Limb (tissue), 2 donors: ENCODE measurements around the gene PLAAT4.
"Not testable (repeated sequence)": the region's sequence is repeated elsewhere in the genome, so short reads cannot be mapped to it uniquely, and the experiment has no call there.

ENCODE experiments used
- DNase-seq, 2 donors: peaks; one replicate each; pipeline ENCODE4 v3.0.0-alpha.2; 2016; ENCODE audit errors: extremely low spot score in 2 of 2

PLAAT4 gene

DNA sequence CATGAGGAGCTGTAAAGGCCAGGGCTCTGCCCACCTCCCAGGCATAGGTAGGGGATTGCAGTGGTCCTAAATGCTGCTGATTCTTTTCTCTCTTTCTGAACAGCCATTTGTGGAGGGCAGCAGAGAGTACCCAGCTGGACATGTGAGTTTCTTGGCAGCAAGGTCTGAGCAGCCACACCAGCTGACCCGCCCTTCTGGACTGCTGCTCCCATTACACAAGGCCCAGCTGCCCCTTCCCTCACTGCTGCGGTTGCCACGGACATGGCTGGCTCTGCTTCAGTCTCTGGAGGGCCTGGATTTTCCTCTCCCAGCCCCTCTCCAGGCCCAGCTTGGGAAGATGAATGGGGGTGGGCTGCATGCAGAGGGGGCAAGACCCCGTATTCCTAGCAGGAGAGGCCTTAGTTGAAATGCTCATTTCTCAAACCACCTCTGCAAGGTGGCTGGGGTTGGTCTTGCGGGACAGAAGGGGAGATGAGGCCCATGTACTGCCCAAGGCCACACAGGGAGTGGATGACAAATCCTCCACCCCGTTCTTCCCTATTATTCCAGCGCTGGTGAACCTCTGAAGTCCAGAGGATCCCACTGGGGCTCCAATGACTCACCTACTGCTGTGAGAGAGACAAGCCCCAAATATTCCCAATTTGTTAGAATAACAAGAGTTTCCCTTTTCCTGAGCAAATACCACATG lies 26.1 kb upstream of the PLAAT4 start:
- DNase-seq = no peak

- no peak for DNase-seq
Observed at GRCh38 chr11:63511048-63511748, 25.4 kb upstream of the PLAAT4 start.

- no peak for DNase-seq
Observed at GRCh38 chr11:63512816-63513215, 23.8 kb upstream of the PLAAT4 start.

DNA sequence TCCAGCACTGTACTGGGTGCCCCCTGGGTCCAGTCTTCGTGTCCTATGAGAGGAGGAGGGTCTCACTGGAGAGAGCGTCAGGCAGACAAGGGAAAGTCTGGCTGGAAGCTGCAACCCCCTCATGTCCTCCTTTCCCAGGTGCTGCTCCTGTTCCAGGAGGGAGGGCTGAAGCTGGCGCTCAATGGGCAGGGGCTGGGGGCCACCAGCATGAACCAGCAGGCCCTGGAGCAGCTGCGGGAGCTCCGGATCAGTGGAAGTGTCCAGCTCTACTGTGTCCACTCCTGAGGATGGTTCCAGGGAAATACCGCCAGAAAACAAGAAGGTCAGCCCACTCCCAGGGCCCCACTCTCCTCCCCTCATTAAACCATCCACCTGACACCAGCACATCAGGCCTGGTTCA lies 20.5 kb upstream of the PLAAT4 start:
- DNase-seq = no peak

GRCh38 chr11:63517156-63517555 lies 19.5 kb upstream of the PLAAT4 start:
- no peak for DNase-seq

GRCh38 chr11:63518548-63518947 lies 18.1 kb upstream of the PLAAT4 start:
- DNase-seq = no peak

DNA sequence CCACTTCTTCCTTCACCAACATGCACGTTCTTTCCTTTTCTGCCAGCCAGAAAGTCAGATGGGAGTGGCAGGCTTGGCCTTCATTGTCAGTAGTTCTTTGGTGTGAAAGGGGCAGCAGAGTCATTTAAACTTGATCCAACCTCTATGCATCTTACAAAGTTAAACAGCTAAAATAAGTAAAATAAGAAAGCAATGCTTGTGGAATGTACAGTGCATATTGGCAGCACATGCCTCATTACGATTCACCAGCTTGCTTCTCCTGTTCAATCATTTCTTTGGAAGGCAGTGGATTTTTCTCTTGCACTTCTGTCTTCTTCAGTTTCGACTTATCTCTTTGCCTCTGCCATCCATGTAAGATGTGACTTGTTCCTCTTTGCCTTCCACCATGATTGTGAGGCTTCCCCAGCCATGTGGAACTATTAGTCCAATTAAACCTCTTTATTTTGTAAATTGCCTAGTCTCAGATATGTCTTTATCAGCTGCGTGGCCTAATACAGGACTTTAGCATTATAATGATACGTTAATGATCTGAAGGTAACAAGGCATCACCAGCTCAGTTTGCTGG lies 15.9 kb upstream of the PLAAT4 start:
- no peak for DNase-seq

GRCh38 chr11:63521896-63522295 lies 14.7 kb upstream of the PLAAT4 start:
- no peak for DNase-seq

- no peak for DNase-seq
Observed at GRCh38 chr11:63523151-63523550, 13.5 kb upstream of the PLAAT4 start.

- no peak for DNase-seq
Observed at GRCh38 chr11:63527667-63528066, 8.9 kb upstream of the PLAAT4 start.

DNA sequence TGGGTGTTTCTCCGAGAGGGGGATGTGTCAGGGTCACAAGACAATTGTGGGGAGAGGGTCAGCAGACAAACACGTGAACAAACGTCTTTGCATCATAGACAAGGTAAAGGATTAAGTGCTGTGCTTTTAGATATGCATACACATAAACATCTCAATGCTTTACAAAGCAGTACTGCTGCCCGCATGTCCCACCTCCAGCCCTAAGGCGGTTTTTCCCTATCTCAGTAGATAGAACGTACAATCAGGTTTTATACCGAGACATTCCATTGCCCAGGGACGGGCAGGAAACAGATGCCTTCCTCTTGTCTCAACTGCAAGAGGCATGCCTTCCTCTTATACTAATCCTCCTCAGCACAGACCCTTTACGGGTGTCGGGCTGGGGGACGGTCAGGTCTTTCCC lies 8.5 kb upstream of the PLAAT4 start:
- DNase-seq = not testable (repeated sequence)

DNA sequence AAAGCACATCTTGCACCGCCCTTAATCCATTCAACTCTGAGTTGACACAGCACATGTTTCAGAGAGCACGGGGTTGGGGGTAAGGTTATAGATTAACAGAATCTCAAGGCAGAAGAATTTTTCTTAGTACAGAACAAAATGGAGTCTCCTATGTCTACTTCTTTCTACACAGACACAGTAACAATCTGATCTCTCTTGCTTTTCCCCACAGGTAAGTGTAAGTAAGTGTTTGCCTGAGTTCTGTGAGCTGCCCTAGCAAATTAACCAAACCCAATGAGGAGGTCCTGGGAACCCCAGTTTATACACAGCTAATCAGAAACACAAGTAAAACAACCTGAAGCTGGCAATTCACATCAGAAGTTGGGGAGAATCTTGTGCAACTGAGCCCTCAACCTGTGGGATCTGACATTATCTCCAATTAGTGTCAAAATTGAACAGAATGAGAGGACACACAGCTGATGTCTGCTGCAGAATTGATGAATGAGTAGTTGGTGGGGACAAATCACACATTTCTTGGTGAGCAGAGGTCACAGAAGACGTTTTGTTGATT lies 7.8 kb upstream of the PLAAT4 start:
- DNase-seq = not testable (repeated sequence)

GRCh38 chr11:63529373-63529772 lies 7.2 kb upstream of the PLAAT4 start:
- DNase-seq = not testable (repeated sequence)

DNA sequence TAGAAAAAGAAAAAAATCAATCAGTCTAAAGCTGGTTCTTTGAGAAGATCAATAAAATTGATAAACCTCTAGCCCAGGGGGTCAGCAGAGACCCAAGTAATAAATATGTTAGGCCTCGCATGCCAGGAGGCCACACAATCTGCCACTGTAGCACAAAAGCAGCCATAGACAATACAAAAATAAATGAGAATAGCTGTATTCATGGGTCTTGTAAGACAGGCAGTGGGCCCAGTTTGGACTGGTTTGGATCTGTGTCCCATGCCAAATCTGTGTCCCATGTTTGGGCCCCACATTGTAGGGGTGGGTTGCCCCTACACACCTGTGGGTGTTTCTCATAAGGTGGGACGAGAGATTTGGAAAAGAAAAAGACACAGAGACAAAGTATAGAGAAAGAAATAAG lies 6.6 kb upstream of the PLAAT4 start:
- no peak for DNase-seq

DNA sequence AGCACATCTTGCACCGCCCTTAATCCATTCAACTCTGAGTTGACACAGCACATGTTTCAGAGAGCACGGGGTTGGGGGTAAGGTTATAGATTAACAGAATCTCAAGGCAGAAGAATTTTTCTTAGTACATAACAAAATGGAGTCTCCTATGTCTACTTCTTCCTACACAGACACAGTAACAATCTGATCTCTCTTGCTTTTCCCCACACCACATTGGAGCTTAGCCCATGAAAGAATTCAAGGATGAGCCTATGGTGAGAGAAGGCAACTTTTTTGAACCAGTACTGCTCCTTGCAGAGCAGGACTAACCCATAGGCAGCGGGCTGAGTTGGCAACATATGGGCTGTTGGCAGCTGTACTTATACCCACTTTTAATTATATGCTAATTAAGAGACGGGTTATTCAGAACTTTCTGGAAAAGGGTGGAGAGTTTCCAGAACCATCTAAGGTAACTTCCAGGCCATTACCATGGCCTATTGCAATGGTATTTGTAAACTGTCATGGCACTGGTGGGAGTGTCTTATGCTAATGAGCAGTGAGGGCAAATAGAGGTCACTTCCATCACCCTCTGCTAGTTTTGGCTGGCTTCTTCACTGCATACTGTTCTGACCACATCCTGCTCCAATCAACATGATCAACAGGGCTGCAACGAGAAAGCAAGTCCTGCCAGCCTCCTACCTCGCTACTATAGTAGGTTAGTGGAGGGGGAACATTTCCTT lies 5.4 kb upstream of the PLAAT4 start:
- DNase-seq = not testable (repeated sequence)

DNA sequence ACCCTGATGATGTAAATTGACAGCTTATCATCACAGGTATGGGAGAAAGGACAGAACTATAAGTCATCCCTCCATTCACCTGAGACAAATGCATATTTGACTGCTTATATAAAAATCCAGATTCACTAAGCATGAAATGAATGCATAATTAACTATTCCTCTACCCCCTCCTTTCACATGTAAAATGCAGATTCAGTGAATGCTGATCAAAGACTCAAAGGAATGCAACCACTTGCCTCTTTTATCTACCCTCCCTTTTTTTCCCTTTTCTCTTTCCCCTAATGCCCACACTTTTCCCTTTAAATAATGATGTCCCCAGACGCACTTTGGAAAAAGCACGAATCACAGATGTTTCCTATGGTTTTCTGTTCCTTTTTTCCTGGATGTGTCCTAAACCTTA lies 4.5 kb upstream of the PLAAT4 start:
- no peak for DNase-seq

- no peak for DNase-seq
Observed at GRCh38 chr11:63532799-63533475, 3.7 kb upstream of the PLAAT4 start.

DNA sequence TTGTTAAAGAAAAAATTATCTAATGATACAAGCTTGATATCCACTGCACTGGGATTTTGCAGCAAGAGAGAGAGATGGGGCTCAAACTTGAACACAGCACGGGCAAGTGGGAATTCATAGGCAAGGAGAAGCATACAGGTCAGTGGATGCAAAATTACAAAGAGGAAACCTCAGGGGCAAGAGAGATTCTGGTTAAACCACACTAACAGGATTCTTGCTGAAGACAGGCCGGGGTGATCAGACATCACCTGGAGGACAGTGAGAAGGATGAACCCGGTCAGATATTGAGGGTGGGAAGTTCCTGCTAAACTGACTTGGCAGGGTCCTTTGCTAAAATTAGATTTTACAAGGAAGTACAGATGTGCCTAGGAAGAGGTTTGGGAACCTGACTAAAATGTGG lies 2.5 kb upstream of the PLAAT4 start:
- DNase-seq = no peak

DNA sequence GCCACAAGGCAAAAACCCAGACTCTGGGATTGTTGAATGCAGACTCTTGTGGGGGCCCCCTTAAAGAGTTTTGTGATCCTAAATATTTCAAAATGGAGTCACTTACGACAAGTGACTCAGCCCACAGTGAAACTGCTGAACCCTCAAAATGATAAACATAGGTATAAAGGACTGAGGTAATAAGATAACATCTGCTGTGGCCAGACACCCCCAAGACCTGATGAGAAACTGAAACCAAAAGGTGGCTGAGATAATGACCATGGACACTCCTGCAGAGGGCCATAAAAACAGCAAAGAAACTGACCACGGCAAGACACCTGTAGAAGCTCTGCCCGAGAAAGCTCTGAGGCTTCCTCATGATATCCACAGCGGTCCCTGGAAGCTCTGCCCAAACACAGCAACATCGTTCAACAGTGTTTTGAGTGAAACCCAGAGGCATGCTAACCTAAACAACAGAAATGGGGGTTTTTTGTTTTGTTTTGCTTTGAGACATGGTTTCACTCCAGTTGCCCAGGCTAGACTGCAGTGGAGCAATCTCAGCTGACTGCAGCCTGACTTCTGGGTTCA lies 1.6 kb upstream of the PLAAT4 start:
- DNase-seq = no peak

DNA sequence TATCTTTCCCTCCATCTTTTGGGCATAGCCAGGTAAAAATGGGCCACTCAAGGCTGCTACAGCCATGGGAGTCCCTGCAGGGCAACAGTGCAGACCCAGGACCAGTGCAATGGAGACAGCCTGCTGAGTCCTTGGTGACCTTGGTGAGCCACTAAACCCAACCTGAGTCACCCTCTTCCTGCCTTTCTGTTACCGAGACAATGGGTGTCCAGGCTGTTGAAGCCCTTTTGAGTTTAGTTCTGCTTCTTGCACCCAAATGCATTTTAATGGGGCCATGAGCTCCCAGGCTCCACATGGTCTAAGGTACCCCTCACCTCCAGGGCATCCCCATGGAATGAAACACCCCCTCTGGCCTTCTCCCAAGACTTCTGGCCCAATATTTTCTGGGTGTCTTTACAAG lies 874 bp upstream of the PLAAT4 start:
- no peak for DNase-seq
